ENCODE results near the gene SCAMP5. TPM values are rescaled to one million over a fixed set of nuclear protein-coding genes. Genes with fewer than 3 reads are reported as not detected.
A peak's percentile ranks its signal among the peaks of the same experiment; 100 is the strongest.

The SCAMP5 gene
- total RNA-seq, 1 experiment from 2014 or later: 70.1 TPM

GRCh38 chr15:74995182-74995778 lies at the start of gene SCAMP5 (continued):
- TF ChIP-seq FOXP4 (CRISPR knock-in tag; IDR thresholded peaks at IDR 0.05): peak; percentile 90
- TF ChIP-seq, protein P1, sequence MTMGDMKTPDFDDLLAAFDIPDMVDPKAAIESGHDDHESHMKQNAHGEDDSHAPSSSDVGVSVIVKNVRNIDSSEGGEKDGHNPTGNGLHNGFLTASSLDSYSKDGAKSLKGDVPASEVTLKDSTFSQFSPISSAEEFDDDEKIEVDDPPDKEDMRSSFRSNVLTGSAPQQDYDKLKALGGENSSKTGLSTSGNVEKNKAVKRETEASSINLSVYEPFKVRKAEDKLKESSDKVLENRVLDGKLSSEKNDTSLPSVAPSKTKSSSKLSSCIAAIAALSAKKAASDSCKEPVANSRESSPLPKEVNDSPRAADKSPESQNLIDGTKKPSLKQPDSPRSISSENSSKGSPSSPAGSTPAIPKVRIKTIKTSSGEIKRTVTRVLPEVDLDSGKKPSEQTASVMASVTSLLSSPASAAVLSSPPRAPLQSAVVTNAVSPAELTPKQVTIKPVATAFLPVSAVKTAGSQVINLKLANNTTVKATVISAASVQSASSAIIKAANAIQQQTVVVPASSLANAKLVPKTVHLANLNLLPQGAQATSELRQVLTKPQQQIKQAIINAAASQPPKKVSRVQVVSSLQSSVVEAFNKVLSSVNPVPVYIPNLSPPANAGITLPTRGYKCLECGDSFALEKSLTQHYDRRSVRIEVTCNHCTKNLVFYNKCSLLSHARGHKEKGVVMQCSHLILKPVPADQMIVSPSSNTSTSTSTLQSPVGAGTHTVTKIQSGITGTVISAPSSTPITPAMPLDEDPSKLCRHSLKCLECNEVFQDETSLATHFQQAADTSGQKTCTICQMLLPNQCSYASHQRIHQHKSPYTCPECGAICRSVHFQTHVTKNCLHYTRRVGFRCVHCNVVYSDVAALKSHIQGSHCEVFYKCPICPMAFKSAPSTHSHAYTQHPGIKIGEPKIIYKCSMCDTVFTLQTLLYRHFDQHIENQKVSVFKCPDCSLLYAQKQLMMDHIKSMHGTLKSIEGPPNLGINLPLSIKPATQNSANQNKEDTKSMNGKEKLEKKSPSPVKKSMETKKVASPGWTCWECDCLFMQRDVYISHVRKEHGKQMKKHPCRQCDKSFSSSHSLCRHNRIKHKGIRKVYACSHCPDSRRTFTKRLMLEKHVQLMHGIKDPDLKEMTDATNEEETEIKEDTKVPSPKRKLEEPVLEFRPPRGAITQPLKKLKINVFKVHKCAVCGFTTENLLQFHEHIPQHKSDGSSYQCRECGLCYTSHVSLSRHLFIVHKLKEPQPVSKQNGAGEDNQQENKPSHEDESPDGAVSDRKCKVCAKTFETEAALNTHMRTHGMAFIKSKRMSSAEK (CRISPR knock-in tag; IDR thresholded peaks at IDR 0.05; ENCODE audit: borderline replicate concordance): no peak
- TF ChIP-seq EMX1 (CRISPR knock-in tag; IDR thresholded peaks at IDR 0.05): no peak
- TF ChIP-seq RORB (CRISPR knock-in tag; IDR thresholded peaks at IDR 0.05): no peak
- TF ChIP-seq, protein P2, sequence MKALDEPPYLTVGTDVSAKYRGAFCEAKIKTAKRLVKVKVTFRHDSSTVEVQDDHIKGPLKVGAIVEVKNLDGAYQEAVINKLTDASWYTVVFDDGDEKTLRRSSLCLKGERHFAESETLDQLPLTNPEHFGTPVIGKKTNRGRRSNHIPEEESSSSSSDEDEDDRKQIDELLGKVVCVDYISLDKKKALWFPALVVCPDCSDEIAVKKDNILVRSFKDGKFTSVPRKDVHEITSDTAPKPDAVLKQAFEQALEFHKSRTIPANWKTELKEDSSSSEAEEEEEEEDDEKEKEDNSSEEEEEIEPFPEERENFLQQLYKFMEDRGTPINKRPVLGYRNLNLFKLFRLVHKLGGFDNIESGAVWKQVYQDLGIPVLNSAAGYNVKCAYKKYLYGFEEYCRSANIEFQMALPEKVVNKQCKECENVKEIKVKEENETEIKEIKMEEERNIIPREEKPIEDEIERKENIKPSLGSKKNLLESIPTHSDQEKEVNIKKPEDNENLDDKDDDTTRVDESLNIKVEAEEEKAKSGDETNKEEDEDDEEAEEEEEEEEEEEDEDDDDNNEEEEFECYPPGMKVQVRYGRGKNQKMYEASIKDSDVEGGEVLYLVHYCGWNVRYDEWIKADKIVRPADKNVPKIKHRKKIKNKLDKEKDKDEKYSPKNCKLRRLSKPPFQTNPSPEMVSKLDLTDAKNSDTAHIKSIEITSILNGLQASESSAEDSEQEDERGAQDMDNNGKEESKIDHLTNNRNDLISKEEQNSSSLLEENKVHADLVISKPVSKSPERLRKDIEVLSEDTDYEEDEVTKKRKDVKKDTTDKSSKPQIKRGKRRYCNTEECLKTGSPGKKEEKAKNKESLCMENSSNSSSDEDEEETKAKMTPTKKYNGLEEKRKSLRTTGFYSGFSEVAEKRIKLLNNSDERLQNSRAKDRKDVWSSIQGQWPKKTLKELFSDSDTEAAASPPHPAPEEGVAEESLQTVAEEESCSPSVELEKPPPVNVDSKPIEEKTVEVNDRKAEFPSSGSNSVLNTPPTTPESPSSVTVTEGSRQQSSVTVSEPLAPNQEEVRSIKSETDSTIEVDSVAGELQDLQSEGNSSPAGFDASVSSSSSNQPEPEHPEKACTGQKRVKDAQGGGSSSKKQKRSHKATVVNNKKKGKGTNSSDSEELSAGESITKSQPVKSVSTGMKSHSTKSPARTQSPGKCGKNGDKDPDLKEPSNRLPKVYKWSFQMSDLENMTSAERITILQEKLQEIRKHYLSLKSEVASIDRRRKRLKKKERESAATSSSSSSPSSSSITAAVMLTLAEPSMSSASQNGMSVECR (CRISPR knock-in tag; IDR thresholded peaks at IDR 0.05; ENCODE audit: borderline replicate concordance): peak; percentile 91
- TF ChIP-seq USF1 (CRISPR knock-in tag; IDR thresholded peaks at IDR 0.05): peak; percentile 75; the same call in 1 of the 2 replicates
- peak; percentile 29; the same call in 1 of the 2 replicates for TF ChIP-seq AFF4 (CRISPR knock-in tag; IDR thresholded peaks at IDR 0.05; ENCODE audit: borderline replicate concordance)
- peak; percentile 79 for TF ChIP-seq GABPB1 (CRISPR knock-in tag; IDR thresholded peaks at IDR 0.05)
- peak; percentile 38; the same call in 1 of the 2 replicates for TF ChIP-seq NFYB (CRISPR knock-in tag; conservative IDR thresholded peaks at IDR 0.05; ENCODE audit: low read depth)
- peak; percentile 70 for TF ChIP-seq SP1 (CRISPR knock-in tag; conservative IDR thresholded peaks at IDR 0.05)
- TF ChIP-seq TEAD1 (CRISPR knock-in tag; IDR thresholded peaks at IDR 0.05): peak; percentile 94
- 0 out of 2 replicates have a peak, but pooled peaks have one; percentile 69 for TF ChIP-seq RELA (CRISPR knock-in tag; IDR thresholded peaks at IDR 0.05; ENCODE audit: borderline replicate concordance)
- peak; percentile 93; the same call in 1 of the 2 replicates for TF ChIP-seq FOXP1 (CRISPR knock-in tag; IDR thresholded peaks at IDR 0.05; ENCODE audit: borderline replicate concordance)
- TF ChIP-seq JUN (CRISPR knock-in tag; IDR thresholded peaks at IDR 0.05): peak; percentile 80; the same call in 1 of the 2 replicates

Measured in WTC11 (cell line).